Heart right ventricle (tissue), 16 donors: ENCODE measurements around the gene SLC39A12. TPM values are rescaled to one million over a fixed set of nuclear protein-coding genes. Genes with fewer than 3 reads are reported as not detected.

Experiments used
- ATAC-seq, 8 donors: fragments of 200-7000 bp; cut with Tn5 transposase; one replicate each; pipeline ENCODE4 v1.9.1; 2020; ENCODE audit warnings: mild to moderate bottlenecking in 8 of 8, moderate library complexity in 8 of 8, moderate number of reproducible peaks in 1 of 8
- DNase-seq, 2 donors: peaks; one replicate each; pipeline ENCODE4 v3.0.0-alpha.2; 2020
- H3K27ac ChIP-seq, 10 donors: fragments of 200-600 bp; sonication (generic) in 2 of 10; one replicate each; pipeline versions ENCODE4 v1.5.0 to v1.8.0; 2020 to 2022; ENCODE audit warnings: mild to moderate bottlenecking in 3 of 10
- H3K27me3 ChIP-seq, 7 donors: fragments of 200-600 bp; one replicate each; pipeline ENCODE4 v1.8.0; 2021 to 2022; ENCODE audit warnings: mild to moderate bottlenecking in 2 of 7
- H3K36me3 ChIP-seq, 9 donors: fragments of 200-600 bp; sonication (generic) in 1 of 9; one replicate each; pipeline versions ENCODE4 v1.5.0 to v1.8.0; 2020 to 2022; ENCODE audit warnings: mild to moderate bottlenecking in 2 of 9
- H3K4me1 ChIP-seq, 9 donors: fragments of 200-600 bp; sonication (generic) in 1 of 9; one replicate each; pipeline versions ENCODE4 v1.5.0 to v1.8.0; 2020 to 2022; ENCODE audit warnings: mild to moderate bottlenecking in 4 of 9
- H3K4me3 ChIP-seq, 10 donors: fragments of 200-600 bp; sonication (generic) in 2 of 10; one replicate each; pipeline versions ENCODE4 v1.5.0 to v1.8.0; 2020 to 2022; ENCODE audit warnings: mild to moderate bottlenecking in 7 of 10, moderate library complexity in 2 of 10
- H3K9me3 ChIP-seq, 11 donors: fragments of 200-600 bp in 10 of 11; sonication (generic) in 2 of 11; one replicate each; pipeline versions ENCODE4 v1.5.0 to v1.8.0; 2013 to 2022; ENCODE audit warnings: mild to moderate bottlenecking in 2 of 11, control low read depth in 1 of 11, moderate library complexity in 1 of 11
- WGBS, 2 donors: extraction: QIAGEN DNeasy Blood & Tissue Kit; methylation state at CpG; one replicate each; pipeline ENCODE4 v1.1.7; 2013; ENCODE audit warnings: inconsistent platforms in 1 of 2; 5-methylcytosine and 5-hydroxymethylcytosine counted together
- intact Hi-C, 10 donors: fragments of 100-400 bp; cut with DNase I; formaldehyde crosslinking; loops; one replicate each; pipeline versions ENCODE4 v1.11.1 to v1.14.2; 2022
- polyA plus RNA-seq, 2 donors: library from polyadenylated mRNA; stranded (reverse); fragments of 200-250 nt; gene quantifications; one replicate each; pipeline ENCODE4 v1.2.3, GENCODE V29; 2013
- total RNA-seq, 10 donors: library from RNA; stranded (reverse); fragmentation: NEBNext Ultra II Directional in 3 of 10; extraction: Animal tissue kit (Norgen Biotek cat#: 25700) in 3 of 10; gene quantifications; one replicate each; pipeline versions ENCODE4 v1.2.1 to v1.2.4, GENCODE V29; 2021 to 2023
- TF ChIP-seq, protein P1 (sequence below), 9 donors: fragments of 200-600 bp; sonication (generic) in 2 of 9; IDR thresholded peaks; one replicate each; pipeline versions ENCODE4 v1.5.0 to v1.8.0; 2021 to 2022; ENCODE audit warnings: antibody characterized with exemption in 9 of 9, mild to moderate bottlenecking in 5 of 9, moderate library complexity in 1 of 9
- donor health status: Arrhythmogenic right ventricular cardiomyopathy.
- donor health status: ischemic (EF 13 %, LVEDD 7.1; RV severe dilation, severe dysfunction).
- donor health status: healthy with polysubstance abuse.
- donor health status: DM: no; HTN: yes; CAD: no.
- donor health status: DM: no; HTN: no; CAD: no.
- donor health status: ischemic (EF 25% LVEDD 6.9; RV normal size, moderate dysfunction).
- donor health status: ischemic (EF 25% LVEDD 5.7; RV mildly dilated, moderate dysfunction).
- donor health status: healthy.
- donor health status: DM: yes; HTN: yes; CAD: no.
- donor health status: Ischemic cardiomyopathy.
- donor health status: ischemic (EF 35%, LVEDD 5.7; RV mildly dilated, moderate dysfunction).
- donor health status: nonischemic (EF 11% LVEDD 7.7; RV severe dilation, severe dysfunction).
- donor health status: DM: yes; HTN: yes; CAD: no.
- donor health status: PGD.
- donor health status: ischemic (EF 29% LVEDD 5.4; RV normal size, mild dysfunction).
- donor health status: nonischemic (EF 23%, LVEDD 6.1; RV moderate dilation, normal function).

SLC39A12 gene
- total and polyA plus RNA-seq, 12 donors: 0.01 to 0.08 TPM; not detected in 10

DNA sequence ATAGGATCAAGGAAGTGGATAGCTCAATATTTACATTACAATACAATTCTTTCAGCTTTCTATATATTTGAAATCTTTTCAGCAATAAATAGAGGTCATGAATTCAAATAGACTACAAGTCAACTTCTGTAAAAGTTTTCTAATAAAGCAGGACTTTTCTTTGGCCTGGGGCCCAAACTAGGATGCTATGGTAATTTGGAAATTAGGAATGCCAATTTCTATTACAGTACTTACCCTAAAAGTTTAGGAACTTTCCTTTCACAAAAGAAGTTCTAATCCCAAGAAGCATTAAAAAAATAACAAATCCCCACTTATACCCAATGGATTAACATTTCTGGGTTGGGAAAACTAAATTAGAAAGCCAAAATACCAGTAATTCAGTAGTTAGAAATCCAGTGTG is 40.5 kb downstream of the SLC39A12 start:
- H3K9me3 ChIP-seq: no peaks in the 10 kb centered on the region
- no peaks in the 10 kb centered on the region for H3K36me3 ChIP-seq
- DNase-seq (no peak), ATAC-seq (no peak)
- no peak overlapping the region for H3K27ac ChIP-seq
- H3K27me3 ChIP-seq: no peaks in the 10 kb centered on the region
- intact Hi-C loops: no loop called here
- TF ChIP-seq, protein P1, sequence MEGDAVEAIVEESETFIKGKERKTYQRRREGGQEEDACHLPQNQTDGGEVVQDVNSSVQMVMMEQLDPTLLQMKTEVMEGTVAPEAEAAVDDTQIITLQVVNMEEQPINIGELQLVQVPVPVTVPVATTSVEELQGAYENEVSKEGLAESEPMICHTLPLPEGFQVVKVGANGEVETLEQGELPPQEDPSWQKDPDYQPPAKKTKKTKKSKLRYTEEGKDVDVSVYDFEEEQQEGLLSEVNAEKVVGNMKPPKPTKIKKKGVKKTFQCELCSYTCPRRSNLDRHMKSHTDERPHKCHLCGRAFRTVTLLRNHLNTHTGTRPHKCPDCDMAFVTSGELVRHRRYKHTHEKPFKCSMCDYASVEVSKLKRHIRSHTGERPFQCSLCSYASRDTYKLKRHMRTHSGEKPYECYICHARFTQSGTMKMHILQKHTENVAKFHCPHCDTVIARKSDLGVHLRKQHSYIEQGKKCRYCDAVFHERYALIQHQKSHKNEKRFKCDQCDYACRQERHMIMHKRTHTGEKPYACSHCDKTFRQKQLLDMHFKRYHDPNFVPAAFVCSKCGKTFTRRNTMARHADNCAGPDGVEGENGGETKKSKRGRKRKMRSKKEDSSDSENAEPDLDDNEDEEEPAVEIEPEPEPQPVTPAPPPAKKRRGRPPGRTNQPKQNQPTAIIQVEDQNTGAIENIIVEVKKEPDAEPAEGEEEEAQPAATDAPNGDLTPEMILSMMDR (IDR thresholded peaks at IDR 0.05): no peak
- no peak overlapping the region for H3K4me3 ChIP-seq
- H3K4me1 ChIP-seq: no peaks in the 10 kb centered on the region

DNA sequence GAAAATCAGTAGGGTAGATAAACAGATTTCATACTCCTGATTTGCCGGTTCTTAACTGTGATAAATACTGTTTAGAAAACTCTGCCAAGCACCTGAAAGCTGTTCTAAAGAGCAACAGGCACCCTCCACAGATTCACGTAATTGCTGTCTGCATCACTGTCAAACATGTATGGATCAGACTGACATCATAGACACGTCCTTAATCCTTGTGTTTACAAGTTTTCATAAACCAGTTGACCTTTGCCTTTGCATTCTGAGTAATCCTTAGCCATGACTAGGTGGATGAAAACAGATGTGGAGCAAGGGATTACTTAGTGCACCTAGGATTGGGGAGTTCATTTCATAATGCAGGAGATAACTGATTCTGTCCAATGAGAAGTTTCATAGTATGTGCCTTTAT is 41.6 kb downstream of the SLC39A12 start:
- no peaks in the 10 kb centered on the region for H3K36me3 ChIP-seq
- WGBS, 2 donors: 76 to 80% methylated on average over 3 of the region's 3 CpGs
- H3K4me1 ChIP-seq: no peaks in the 10 kb centered on the region
- TF ChIP-seq, protein P1 (IDR thresholded peaks at IDR 0.05): no peak
- DNase-seq (no peak), ATAC-seq (no peak)
- intact Hi-C loops: no loop called here
- no peaks in the 10 kb centered on the region for H3K27me3 ChIP-seq
- no peak overlapping the region for H3K27ac ChIP-seq
- no peaks in the 10 kb centered on the region for H3K9me3 ChIP-seq
- H3K4me3 ChIP-seq: no peak overlapping the region

DNA sequence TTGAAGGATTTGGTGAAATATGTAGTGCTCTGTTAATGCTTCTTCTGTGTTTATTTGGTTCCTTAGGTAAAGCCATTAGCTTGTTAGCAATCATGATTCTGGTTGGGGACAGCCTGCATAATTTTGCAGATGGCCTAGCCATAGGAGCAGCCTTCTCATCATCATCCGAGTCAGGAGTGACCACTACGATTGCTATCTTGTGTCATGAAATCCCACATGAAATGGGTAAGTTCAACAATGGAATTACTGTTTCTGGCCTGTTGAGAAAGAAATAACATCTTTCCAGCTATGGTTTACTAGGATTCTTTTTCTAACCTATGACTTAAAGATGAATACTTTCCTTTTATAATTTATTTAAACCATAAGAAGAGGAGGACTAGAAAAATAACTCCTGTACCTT is 48.9 kb downstream of the SLC39A12 start:
- no peak overlapping the region for H3K27ac ChIP-seq
- no peaks in the 10 kb centered on the region for H3K36me3 ChIP-seq
- intact Hi-C loops: no loop called here
- no peak overlapping the region for H3K4me3 ChIP-seq
- DNase-seq (no peak), ATAC-seq (no peak)
- no peaks in the 10 kb centered on the region for H3K9me3 ChIP-seq
- 84 to 85% methylated on average over 2 of the region's 2 CpGs for WGBS, 2 donors
- no peaks in the 10 kb centered on the region for H3K27me3 ChIP-seq
- peaks cover 0 to 6% (median 0%) of the 10 kb centered on the region in 9 donors for H3K4me1 ChIP-seq
- TF ChIP-seq, protein P1 (IDR thresholded peaks at IDR 0.05): no peak

DNA sequence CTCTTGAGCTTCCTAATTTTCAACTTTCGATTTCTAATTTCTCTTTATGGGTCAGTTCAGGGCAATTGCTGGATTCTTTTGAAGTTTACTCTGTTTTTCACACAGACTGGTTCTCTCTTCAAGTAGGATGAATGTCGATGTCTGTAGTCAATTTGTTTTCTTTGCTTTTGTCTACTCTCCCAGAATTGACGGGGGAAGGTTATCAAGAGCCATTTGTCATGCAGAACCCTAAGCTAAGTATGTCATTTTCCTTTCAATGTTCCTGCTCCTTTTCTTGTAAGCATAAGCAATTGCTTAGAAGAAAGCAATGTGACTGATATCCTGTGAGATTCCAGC is 53.7 kb downstream of the SLC39A12 start:
- Histone ChIP-seq H3K36me3 (no peaks in the 10 kb centered on the region), H3K4me1 (peaks cover 0 to 24% (median 0%) of the 10 kb centered on the region in 9 donors), H3K27ac (peak overlapping the region in 8 of 10 donors; percentile 5 to 58 (median 29)), H3K4me3 (peak overlapping the region in 3 of 10 donors; percentile 6 to 17 (median 15)), H3K9me3 (no peaks in the 10 kb centered on the region), H3K27me3 (no peaks in the 10 kb centered on the region)
- DNase-seq: no peak
- peak in 3 of 8 donors; percentile 29 to 57 (median 42) for ATAC-seq
- intact Hi-C loops: no loop called here
- TF ChIP-seq, protein P1 (IDR thresholded peaks at IDR 0.05): no peak
- 42 to 59% methylated on average over 3 of the region's 3 CpGs for WGBS, 2 donors
